ENCODE measurements around the gene FSHR. TPM values are rescaled to one million over a fixed set of nuclear protein-coding genes. Genes with fewer than 3 reads are reported as not detected.

Gene FSHR
- total and polyA plus RNA-seq, 2 of the 4 experiments (the other 2 are of a cell fraction): not detected

DNA sequence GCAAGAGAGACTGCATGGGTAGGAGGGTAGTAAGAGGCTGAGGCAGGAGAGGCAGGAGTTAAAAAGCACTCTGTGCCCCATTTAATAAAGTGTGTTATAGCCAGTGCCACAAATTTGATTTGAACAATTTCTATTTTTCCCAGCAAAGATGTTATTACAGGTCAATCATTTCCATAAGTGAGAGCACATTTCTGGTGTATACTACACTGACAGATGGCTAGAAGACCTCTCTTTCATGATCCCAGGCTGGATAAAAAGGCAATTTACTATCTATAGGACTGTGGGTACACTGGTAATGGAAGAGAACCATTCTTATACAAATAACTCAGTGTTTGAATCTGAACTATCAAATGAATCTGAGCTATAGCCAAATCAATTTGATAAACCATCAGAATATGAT is 176.2 kb downstream of the FSHR start:
- CTCF ChIA-PET: no interaction called here
- no peak overlapping the region for H3K27ac ChIP-seq (ENCODE audit: insufficient read depth, low read length)
- H2BK15ac ChIP-seq (ENCODE audit: low read depth, low read length): no peak overlapping the region
- ATAC-seq (ENCODE audit: low read depth) (no peak), DNase-seq (no peak)
- no peaks in the 10 kb centered on the region for H3K4me1 ChIP-seq (ENCODE audit: control insufficient read depth, insufficient read depth, low read length)
- H3K27me3 ChIP-seq (ENCODE audit: control insufficient read depth, insufficient read depth, low read length): peaks cover 2% of the 10 kb centered on the region; the same call in 1 of the 2 replicates
- no peak overlapping the region for H3K14ac ChIP-seq (replicated peaks; ENCODE audit: low read depth, low read length)
- no peak overlapping the region for H2BK5ac ChIP-seq (ENCODE audit: low read depth, low read length, poor library complexity, severe bottlenecking)
- H3K4ac ChIP-seq (ENCODE audit: low read depth, low read length): no peak overlapping the region
- H3K79me1 ChIP-seq (ENCODE audit: low read depth in 1 of 2, low read length in 2 of 2): no peaks in the 10 kb centered on the region
- intact Hi-C loops (cut with micrococcal nuclease) (no loop called here), in situ Hi-C loops (cut with MboI; ENCODE audit: low sequenced_read_pairs) (no loop called here), dilution Hi-C loops (cut with HindIII; ENCODE audit: low sequenced_read_pairs, unreplicated experiment) (no loop called here)
- no peak overlapping the region for H4K91ac ChIP-seq (ENCODE audit: insufficient read depth, low read depth, low read length)
- H3K9me3 ChIP-seq (ENCODE audit: control insufficient read depth, insufficient read depth, low read length): no peaks in the 10 kb centered on the region
- no peaks in the 10 kb centered on the region for H4K20me1 ChIP-seq (ENCODE audit: insufficient read depth, low read length)
- no peak overlapping the region for H3K23ac ChIP-seq (ENCODE audit: low read depth, low read length)
- H3K56ac ChIP-seq (ENCODE audit: extremely low read depth, insufficient read depth, low read length): no peak overlapping the region
- no peak overlapping the region for H2BK120ac ChIP-seq (ENCODE audit: low read depth, low read length)
- no peaks in the 10 kb centered on the region for H3K9me1 ChIP-seq (ENCODE audit: insufficient read depth, low read length)
- no peaks in the 10 kb centered on the region for H3K36me3 ChIP-seq (ENCODE audit: control insufficient read depth, insufficient read depth, low read length)
- BruUV-seq (replicated peaks): no TSS peak
- H2AFZ ChIP-seq (replicated peaks; ENCODE audit: low read length, poor library complexity): no peak overlapping the region
- no peak overlapping the region for H2AK9ac ChIP-seq (replicated peaks; ENCODE audit: low read depth, low read length, poor library complexity)
- no peak overlapping the region for H2AK5ac ChIP-seq (ENCODE audit: low read depth, low read length)
- H3K18ac ChIP-seq (ENCODE audit: low read depth, low read length): no peak overlapping the region
- no peak overlapping the region for H3K4me2 ChIP-seq (ENCODE audit: low read depth, low read length)
- POLR2A ChIA-PET (ENCODE audit: unreplicated experiment): no interaction called here
- TF ChIP-seq RAD21 (IDR thresholded peaks at IDR 0.05; ENCODE audit: low read length) (no peak), NFE2L2 (IDR thresholded peaks at IDR 0.05; ENCODE audit: low read depth, low read length) (no peak), RCOR1 (IDR thresholded peaks at IDR 0.05; ENCODE audit: insufficient replicate concordance, low read length) (no peak), SMC3 (IDR thresholded peaks at IDR 0.05; ENCODE audit: low read depth, low read length) (no peak), CHD1 (IDR thresholded peaks at IDR 0.05; ENCODE audit: low read depth, low read length) (no peak)
- TF ChIP-seq, protein P1, sequence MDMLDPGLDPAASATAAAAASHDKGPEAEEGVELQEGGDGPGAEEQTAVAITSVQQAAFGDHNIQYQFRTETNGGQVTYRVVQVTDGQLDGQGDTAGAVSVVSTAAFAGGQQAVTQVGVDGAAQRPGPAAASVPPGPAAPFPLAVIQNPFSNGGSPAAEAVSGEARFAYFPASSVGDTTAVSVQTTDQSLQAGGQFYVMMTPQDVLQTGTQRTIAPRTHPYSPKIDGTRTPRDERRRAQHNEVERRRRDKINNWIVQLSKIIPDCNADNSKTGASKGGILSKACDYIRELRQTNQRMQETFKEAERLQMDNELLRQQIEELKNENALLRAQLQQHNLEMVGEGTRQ (IDR thresholded peaks at IDR 0.05; ENCODE audit: low read depth, low read length): no peak
- no peak overlapping the region for H3K9ac ChIP-seq (ENCODE audit: low read depth, low read length)
- H4K8ac ChIP-seq (ENCODE audit: low read depth in 2 of 2, low read length in 2 of 2): no peak overlapping the region
- H3K4me3 ChIP-seq (ENCODE audit: insufficient read depth, low read depth, low read length): no peak overlapping the region
- H2BK20ac ChIP-seq (ENCODE audit: low read depth, low read length): no peak overlapping the region
- no peak overlapping the region for H4K5ac ChIP-seq (ENCODE audit: low read depth, low read length)

All from IMR-90 (cell line).